ENCODE results near the gene PTK7.
A peak's percentile ranks its signal among the peaks of the same experiment; 100 is the strongest.
"Not testable (repeated sequence)": the region's sequence is repeated elsewhere in the genome, so short reads cannot be mapped to it uniquely, and the experiment has no call there.

PTK7 gene

GRCh38 chr6:43075670-43076463, at the start of gene PTK7:
PTK7 (plus strand) TSS chr6:43076314; CDS start chr6:43076489, 175 bp downstream.
- no peak for DNase-seq (ENCODE audit: low read depth)

DNA sequence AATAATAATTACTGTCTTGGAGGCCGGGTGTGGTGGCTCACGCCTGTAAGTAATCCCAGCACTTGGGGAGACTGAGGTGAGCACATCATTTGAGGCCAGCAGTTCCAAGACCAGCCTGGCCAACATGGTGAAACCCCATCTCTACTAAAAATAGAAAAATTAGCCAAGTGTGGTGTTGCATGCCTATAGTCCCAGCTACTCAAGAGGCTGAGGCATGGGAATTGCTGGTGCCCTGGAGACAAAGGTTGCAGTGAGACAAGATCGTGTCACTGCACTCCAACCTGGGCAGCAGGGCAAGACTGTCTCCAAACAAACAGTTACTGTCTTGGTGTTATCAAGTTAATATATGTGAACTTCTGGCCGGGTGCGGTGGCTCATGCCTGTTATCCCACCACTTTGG, 49.7 kb upstream of the PTK7 start:
- no peak for DNase-seq (ENCODE audit: low read depth)

DNA sequence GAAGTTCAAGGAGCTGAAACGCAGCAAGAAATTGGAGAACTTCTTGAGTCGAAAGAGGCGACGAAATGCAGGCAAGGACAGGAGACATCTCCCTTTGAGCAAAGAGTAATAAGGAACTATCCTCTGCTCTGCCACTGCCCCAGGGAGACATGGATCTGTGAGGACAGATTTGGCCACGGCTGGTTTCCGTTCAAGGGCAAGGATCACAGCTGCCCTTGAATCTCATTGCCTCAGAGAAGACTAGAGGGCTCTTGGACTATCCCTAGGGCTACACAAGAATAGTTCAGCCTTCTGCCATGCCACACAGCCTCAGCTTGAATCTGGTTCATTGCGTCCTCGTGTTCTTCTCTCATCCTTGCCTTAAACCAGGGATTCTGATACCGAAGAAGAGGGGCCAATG, 47.0 kb upstream of the PTK7 start:
- DNase-seq (ENCODE audit: low read depth): no peak

DNA sequence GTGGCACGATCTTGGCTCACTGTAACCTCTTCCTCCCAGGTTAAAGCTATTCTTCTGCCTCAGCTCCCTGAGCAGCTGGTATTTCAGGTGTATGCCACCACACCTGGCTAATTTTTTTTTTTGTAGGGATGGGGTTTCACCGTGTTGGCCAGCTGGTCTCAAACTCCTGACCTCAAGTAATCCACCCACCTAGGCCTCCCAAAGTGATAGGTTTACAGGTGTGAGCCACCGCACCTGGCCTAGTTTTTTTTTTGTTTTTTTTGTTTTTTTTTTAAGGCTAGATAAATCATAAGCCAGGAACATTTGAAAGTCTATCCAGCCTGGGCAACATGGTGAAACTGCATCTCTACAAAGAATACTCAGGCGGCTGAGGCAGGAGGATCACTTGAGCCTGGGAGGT, 43.8 kb upstream of the PTK7 start:
- no peak for DNase-seq (ENCODE audit: low read depth)

- DNase-seq (ENCODE audit: low read depth): no peak
Observed at GRCh38 chr6:43033496-43034189, 42.5 kb upstream of the PTK7 start.

DNA sequence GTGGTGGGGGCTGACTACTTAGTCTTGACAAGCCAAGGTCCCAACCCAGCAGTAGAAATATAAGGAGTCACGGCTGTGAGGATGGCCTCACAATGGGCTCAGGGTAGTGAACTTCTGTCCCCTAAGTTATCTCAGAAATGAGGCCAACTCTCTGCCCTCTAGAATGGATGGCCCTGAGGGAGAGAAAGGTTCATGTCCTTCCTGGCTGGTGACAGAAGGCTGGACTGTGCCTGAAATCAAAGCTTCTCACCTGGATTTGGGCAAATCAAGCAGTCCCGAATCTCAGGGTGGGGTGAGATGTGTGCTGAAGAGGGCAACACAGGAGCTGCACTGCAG, 42.0 kb upstream of the PTK7 start:
- DNase-seq (ENCODE audit: low read depth): no peak

GRCh38 chr6:43035495-43036194, 40.5 kb upstream of the PTK7 start:
- DNase-seq (ENCODE audit: low read depth): no peak

DNA sequence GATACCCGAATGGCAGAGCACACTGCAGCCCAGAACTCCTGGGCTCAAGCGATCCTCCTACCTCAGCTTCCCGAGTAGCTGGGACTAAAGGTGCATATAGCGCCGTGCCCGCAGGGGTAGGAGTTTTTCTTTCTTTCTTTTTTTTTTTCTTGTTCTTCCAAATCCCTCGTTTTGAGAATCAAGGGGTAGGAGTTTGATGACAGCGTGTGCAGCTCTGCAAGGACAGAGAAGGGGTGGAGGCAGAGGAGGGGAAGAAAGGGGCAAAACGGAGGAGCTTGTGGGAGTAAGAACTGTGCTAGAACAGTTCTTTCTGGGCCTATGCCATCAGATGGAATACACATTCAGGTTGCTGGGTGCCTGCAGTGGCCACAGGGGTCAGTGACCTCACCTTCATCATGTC, 39.4 kb upstream of the PTK7 start:
- DNase-seq (ENCODE audit: low read depth): no peak

DNA sequence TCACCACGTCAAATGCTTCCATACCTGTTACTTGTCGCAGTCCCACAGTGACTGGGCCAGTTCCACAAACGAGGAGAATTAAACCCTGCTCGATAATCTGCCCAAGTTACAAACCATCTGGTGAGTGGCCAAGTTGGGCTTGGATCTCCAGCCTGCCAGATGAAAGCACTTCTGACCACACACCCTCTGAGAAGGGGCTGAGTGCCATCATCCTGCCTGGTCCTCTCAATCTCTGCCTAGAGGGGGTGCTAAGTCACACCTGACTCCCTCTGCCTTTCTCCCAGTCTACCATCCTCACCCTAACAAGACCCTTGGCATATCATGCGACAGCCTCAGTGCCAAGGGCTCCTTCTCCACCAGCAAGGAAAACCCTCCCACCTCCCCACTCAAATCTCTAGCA, 38.9 kb upstream of the PTK7 start:
- DNase-seq (ENCODE audit: low read depth): no peak

GRCh38 chr6:43037706-43038105, 38.4 kb upstream of the PTK7 start:
- no peak for DNase-seq (ENCODE audit: low read depth)

DNA sequence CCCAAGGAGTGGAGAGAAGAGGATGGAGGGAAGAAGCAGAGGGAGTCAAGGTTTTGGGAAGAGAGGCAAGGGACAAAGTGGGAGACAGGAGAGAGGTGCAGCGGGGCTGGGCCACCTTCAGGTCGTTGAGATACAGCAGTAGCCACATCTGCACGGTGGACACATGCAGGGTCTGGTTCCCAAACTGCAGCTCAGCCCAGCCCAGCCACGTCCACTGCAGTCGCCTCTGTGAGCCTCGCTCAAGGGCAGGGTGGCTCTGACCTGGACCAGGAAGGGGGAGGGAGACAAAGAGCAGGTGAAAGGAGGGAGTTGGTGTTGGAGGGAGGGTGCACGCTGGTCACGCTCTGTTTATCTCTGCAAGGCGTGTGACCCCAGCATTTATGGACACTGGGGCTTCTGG, 37.4 kb upstream of the PTK7 start:
- DNase-seq (ENCODE audit: low read depth): no peak

DNA sequence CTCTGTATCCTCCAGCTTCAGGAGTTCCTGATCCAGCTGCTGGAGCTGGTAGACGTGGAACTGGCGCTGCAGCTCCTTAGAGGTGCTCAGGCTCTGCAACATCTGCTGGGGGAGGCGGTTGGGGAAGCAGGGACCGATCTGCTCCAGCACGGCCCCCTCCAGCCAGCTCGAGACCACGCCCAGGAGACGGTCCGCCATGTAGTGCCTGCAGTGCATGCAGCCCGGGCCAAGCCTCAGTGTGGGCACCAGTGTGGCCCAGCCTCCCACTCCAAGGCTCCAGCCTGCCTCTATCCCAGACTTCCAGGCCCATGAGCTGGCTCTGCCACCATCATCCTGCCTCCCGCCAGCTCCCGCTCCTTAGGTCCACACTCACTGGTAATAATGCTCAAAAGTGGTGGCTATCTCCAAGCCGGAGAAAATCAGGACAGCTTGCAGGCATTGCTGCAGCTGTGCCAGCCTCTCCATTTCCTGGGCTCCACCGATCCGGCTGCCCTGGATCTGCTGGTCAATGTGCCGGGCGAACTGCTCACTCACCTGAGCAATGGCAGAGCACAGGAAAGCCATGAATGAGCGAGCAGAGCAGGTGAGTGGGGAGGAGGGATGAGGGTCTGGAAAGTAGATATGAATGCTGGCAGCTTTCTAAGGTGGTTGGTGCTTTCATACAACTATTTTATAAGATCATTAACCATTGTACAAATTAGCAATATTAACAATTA, 35.4 kb upstream of the PTK7 start:
- no peak for DNase-seq (ENCODE audit: low read depth)

DNA sequence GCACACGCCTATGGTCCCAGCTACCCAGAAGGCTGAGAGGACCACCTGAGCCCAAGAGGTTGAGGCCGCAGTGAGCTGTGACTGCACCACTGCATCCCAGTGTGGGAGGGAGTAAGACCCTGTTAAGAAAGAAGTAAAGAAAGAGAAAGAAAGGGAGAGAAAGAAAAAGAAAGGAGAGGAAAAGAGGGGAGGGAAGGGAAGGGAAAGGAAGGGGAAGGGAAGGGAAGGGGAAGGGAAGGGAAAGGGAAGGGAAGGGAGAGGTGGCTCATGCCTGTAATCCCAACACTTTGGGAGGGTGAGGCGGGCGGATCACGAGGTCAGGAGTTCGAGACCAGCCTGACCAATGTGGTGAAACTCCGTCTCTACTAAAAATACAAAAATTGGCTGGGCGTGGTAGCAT, 34.6 kb upstream of the PTK7 start:
- DNase-seq (ENCODE audit: low read depth): not testable (repeated sequence)

GRCh38 chr6:43043310-43043709, 32.8 kb upstream of the PTK7 start:
- DNase-seq (ENCODE audit: low read depth): no peak

GRCh38 chr6:43045371-43045930, 30.7 kb upstream of the PTK7 start:
- DNase-seq (ENCODE audit: low read depth): no peak

DNA sequence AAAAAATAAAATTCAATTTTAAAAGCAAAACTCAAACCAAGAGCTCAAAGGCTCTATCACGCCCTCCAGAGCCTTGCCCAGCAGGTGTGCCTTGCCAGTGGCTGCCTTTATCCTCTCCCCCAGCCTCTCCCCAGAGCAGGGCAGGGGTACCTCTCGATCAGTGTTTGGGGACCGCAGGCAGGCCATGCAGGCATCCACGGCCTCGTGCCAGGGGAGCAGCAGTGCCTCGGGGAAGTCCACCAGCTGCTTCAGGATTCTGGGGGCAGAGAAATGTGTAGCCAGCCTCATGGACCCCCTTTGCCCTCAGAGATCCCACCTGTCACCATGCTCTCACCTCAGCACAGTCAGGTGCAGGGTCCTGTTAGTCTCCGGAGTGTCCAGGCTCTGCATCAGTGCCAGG, 28.1 kb upstream of the PTK7 start:
- no peak for DNase-seq (ENCODE audit: low read depth)

DNA sequence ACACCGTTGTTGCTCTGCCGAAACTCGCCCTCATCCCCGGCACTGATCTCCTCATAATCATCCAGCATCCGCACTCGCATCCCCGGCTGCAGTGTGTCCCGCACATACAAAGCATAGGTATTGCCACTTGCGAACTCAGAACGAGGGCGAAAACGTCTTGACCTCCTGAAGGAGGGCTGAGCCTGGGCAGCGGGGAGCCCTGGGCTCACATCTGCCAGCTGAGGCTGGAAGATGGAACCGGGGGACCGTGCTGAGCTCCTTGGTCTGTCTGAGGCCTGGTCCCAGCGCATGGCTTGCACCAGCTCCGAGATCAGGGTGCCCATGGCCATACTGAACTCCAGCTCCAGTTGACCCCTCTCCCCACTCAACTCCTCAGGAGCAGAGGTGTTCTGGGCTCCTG, 25.1 kb upstream of the PTK7 start:
- DNase-seq (ENCODE audit: low read depth): no peak

GRCh38 chr6:43052225-43052841, 23.8 kb upstream of the PTK7 start:
- no peak for DNase-seq (ENCODE audit: low read depth)

DNA sequence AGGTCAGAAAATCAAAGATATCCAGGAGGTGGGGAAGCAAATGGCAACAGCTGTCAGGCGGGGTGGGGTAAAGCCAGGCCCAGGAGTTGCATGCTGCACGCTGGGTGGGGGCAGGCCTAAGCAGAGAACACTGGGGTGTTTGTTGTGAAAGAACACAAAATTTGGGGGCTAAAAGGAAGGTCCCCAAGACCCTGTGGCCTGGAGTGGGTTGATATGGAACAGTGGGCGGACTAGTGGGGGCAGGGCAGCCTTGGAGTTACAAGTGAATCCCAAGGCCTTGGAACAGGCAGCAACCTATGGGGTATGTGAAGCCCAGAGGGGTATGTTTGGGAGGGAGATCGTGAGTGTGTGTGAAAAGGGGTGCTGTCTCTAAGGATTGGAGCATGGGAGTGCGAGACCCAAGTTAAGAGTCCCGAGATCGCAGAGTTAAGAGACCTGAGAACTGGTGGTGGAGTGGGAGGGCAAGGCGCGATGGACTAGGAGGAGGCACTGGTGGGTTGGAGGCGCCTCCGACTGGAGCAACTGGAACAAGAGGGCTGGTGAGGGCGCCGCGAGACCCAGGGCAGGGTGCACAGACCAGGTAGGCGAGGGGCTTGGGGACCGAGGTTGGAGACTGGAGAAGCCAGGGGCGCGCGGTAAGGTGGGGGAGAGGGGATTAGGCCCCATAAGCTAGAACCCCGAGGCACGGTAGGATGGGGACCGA, 23.1 kb upstream of the PTK7 start:
- DNase-seq (ENCODE audit: low read depth): no peak

DNA sequence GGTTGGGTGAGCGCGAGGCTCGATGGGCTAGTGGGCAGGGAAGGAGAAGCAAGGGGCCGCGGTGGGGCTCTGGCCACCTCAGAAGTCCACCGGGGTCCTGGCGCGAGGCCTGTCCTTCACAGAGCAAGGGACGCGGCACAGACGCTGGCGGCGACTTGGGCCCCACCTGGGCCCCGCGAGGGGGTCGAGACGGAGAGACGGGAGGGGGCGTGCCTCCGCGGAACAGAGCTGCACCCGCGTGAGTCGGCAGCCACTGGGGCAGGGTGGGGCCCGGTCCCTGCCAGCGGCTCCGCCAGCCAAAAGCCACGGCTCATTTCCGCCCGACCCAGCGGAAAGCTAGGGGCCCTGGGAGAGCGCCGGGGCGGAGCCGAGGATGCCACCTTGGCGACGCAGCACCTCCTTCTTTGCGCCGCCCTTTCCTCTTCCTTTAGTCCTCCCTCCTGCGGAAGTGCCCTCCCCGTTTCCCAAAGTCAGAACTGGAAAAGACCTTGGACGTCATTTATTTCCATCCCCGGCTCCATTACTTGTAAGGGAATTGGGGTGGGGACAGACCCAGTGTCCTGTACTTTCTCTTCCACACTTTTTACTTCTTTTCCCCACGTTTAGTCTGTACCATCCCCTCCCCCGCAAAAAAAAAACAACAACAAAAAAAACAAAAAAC, 22.4 kb upstream of the PTK7 start, which contains the start of gene CUL7:
Gene CUL7 (minus strand): TSS at position 307 of the 661 bp plus-strand sequence. CDS start 1,063 bp downstream, outside the sequence.
- DNase-seq (ENCODE audit: low read depth): peak; percentile 78
